GM12875 (cell line): ENCODE data around the gene ATG14.
A peak's percentile ranks its signal among the peaks of the same experiment; 100 is the strongest.
"Not testable (repeated sequence)": the region's sequence is repeated elsewhere in the genome, so short reads cannot be mapped to it uniquely, and the experiment has no call there.

Source experiments
- H3K4me3 ChIP-seq: one replicate; pipeline ENCODE4 v1.5.1; 2011; ENCODE audit warnings: low read depth, low read length, control low read depth
- TF ChIP-seq, protein P1 (sequence below): IDR thresholded peaks from 2 replicates; pipeline ENCODE4 v1.5.1; 2011; ENCODE audit warnings: low read depth, mild to moderate bottlenecking, control low read depth, inconsistent platforms, low read length, moderate library complexity, borderline replicate concordance; ENCODE audit not compliant: insufficient read depth

ATG14 gene

DNA sequence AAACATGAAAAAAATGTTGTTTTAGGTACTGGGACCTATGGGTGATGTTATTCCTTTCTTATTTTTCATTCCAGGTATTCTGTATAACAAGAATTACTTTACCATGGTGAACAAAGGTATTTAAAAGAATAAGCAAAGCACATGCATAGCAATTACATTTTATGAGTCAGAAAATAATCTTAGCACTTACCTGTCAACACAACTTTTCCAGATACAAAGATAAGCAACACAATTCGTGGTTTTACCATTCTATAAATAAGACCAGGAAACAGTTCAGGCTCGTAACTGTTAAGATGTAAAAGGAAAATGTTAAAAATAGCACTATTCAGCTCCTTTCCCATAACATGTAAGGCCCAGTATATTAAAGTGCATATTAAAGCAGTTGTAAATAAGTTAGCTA lies 12.3 kb upstream of the ATG14 start:
- TF ChIP-seq, protein P1, sequence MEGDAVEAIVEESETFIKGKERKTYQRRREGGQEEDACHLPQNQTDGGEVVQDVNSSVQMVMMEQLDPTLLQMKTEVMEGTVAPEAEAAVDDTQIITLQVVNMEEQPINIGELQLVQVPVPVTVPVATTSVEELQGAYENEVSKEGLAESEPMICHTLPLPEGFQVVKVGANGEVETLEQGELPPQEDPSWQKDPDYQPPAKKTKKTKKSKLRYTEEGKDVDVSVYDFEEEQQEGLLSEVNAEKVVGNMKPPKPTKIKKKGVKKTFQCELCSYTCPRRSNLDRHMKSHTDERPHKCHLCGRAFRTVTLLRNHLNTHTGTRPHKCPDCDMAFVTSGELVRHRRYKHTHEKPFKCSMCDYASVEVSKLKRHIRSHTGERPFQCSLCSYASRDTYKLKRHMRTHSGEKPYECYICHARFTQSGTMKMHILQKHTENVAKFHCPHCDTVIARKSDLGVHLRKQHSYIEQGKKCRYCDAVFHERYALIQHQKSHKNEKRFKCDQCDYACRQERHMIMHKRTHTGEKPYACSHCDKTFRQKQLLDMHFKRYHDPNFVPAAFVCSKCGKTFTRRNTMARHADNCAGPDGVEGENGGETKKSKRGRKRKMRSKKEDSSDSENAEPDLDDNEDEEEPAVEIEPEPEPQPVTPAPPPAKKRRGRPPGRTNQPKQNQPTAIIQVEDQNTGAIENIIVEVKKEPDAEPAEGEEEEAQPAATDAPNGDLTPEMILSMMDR, result no peak
- H3K4me3 ChIP-seq, result no peak overlapping the region

- not testable (repeated sequence) for H3K4me3 ChIP-seq
These were observed 10.7 kb upstream of the ATG14 start for GRCh38 chr14:55422338-55422737.

DNA sequence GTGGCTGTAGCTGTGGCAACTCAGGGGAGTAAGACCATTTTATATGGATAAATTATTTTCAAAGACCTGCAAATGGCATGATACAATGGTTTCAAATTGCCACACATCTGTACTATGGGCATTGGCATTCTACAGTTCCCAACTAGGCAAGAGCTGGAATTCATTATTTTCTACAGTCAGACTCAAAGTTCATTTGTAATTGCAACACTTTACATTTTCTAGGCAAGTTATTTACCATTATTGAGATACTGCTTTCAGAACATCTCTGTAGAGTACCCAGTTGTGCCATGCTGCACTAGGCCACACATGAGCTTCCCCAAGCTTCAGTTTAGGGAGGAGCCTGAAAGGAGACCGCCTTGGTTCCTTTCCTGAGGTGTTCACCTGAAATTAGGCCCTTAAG lies 8.0 kb upstream of the ATG14 start:
- no peak overlapping the region for H3K4me3 ChIP-seq
- TF ChIP-seq, protein P1, result no peak

- TF ChIP-seq, protein P1, result no peak
- no peak overlapping the region for H3K4me3 ChIP-seq
These were observed 6.8 kb upstream of the ATG14 start for GRCh38 chr14:55418411-55418810.

DNA sequence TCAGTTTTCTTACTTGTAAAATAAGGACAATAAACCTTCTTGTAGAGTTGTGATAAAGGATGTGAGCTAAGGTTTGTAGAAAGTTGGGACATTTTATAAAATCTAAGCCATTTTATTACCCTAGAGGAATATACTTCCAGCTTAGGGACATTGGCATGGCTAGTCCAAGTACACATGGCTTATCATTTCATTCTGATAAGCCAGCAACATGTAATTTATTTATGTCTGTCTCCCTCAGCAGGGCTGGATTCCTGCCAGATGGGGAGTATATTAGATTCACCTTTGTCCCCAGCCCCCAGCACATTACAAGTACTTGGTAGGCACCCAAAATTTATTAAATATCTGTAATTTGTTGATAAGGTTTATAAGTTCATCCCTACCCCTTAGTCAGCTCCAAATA lies 6.3 kb upstream of the ATG14 start:
- TF ChIP-seq, protein P1, result no peak
- H3K4me3 ChIP-seq, result no peak overlapping the region

- no peak overlapping the region for H3K4me3 ChIP-seq
- TF ChIP-seq, protein P1, result peak; percentile 41; the same call in 1 of the 2 replicates
These were observed 5.2 kb upstream of the ATG14 start for GRCh38 chr14:55416866-55417265.

GRCh38 chr14:55414551-55414950 lies 2.9 kb upstream of the ATG14 start:
- TF ChIP-seq, protein P1, result no peak
- H3K4me3 ChIP-seq, result no peak overlapping the region

GRCh38 chr14:55412676-55413075 lies 1.0 kb upstream of the ATG14 start:
- TF ChIP-seq, protein P1, result no peak
- no peak overlapping the region for H3K4me3 ChIP-seq
